GM18951 (cell line): ENCODE data around the gene BTC.
"Not testable (repeated sequence)": the region's sequence is repeated elsewhere in the genome, so short reads cannot be mapped to it uniquely, and the experiment has no call there.

Source experiments
- POLR2A ChIP-seq: IDR thresholded peaks from 4 replicates; pipeline ENCODE4 v1.6.1; 2011; ENCODE audit warnings: mild to moderate bottlenecking; ENCODE audit not compliant: insufficient read length, insufficient read depth; ENCODE audit errors: extremely low read depth
- in situ Hi-C: fragments of 300-500 bp; cut with MboI; formaldehyde crosslinking; loops from one replicate; pipeline ENCODE4 v1.12.0; 2022; ENCODE audit warnings: low sequenced_read_pairs, mixed read lengths, inconsistent platforms; ENCODE audit not compliant: unreplicated experiment

BTC gene

GRCh38 chr4:74742185-74742584, 52.1 kb downstream of the BTC start:
- no peak for TF ChIP-seq POLR2A
- in situ Hi-C loops = no loop called here

GRCh38 chr4:74738464-74739143, 55.7 kb downstream of the BTC start:
- in situ Hi-C loops = no loop called here
- TF ChIP-seq POLR2A = no peak

- in situ Hi-C loops = no loop called here
- no peak for TF ChIP-seq POLR2A
Observed at GRCh38 chr4:74734995-74735394, 59.3 kb downstream of the BTC start.

- in situ Hi-C loops = no loop called here
- TF ChIP-seq POLR2A = no peak
Observed at GRCh38 chr4:74733756-74734155, 60.6 kb downstream of the BTC start.

- TF ChIP-seq POLR2A = no peak
- in situ Hi-C loops = no loop called here
Observed at GRCh38 chr4:74724979-74725378, 69.3 kb downstream of the BTC start.

GRCh38 chr4:74716436-74716765, 77.9 kb downstream of the BTC start:
- no peak for TF ChIP-seq POLR2A

GRCh38 chr4:74715706-74716435, 78.5 kb downstream of the BTC start:
- in situ Hi-C loops = no loop called here

More at GRCh38 chr4:74716436-74716765, 77.9 kb downstream of the BTC start:
- in situ Hi-C loops = no loop called here

GRCh38 chr4:74714611-74715130, 79.7 kb downstream of the BTC start:
- in situ Hi-C loops = no loop called here
- no peak for TF ChIP-seq POLR2A

More at GRCh38 chr4:74715706-74716435, 78.5 kb downstream of the BTC start:
- TF ChIP-seq POLR2A = no peak

- in situ Hi-C loops = not testable (repeated sequence)
Observed at GRCh38 chr4:74708135-74708534, 86.2 kb downstream of the BTC start.
